NCI-H2171 (cell line): ENCODE measurements around the gene CELA2B.
"Not testable (repeated sequence)": the region's sequence is repeated elsewhere in the genome, so short reads cannot be mapped to it uniquely, and the experiment has no call there.

ENCODE experiments used
- DNase-seq: peaks from one replicate; lab custom pipeline; 2025; lab: John Stamatoyannopoulos, UW

Gene CELA2B

GRCh38 chr1:15475752-15476314, at the start of gene CELA2B:
CELA2B (plus strand) TSS chr1:15476104; CDS start chr1:15476126, 22 bp downstream.
- no peak for DNase-seq

GRCh38 chr1:15426492-15427279, 49.2 kb upstream of the CELA2B start:
- no peak for DNase-seq

DNA sequence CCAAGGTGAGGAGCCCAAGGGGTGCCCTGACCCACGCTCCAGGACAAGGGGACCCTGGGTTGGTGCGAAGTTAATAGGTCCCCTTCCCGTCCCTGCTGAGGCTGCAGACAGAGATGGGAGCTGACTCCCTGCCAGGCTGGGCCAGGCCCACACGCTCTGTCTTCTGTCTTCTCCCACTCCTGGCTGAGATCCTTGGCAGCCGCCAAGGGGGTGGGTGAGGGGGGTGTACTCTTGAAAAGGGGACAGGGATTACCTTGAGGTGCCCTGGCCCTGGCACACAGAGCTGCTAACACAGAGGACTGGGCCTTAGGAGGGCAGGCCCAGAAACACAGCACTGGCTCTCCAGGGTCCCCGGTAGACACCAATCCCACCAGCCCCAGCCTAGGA, 48.6 kb upstream of the CELA2B start:
- DNase-seq: no peak

DNA sequence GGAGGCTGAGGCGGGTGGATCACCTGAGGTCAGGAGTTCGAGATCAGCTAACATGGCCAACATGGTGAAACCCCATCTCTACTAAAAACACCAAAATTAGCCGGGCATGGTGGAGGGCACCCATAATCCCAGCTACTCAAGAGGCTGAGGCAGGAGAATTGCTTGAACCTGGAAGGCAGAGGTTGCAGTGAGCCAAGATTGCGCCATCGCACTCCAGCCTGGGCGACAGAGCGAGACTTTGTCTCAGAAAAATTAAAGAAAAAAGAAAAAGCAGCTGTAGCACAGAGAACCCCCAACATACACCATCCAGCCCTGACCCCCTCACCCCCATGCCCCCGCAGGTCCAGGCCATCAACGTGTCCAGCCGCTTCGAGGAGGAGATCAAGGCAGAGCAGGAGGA, 47.7 kb upstream of the CELA2B start:
- DNase-seq: not testable (repeated sequence)

DNA sequence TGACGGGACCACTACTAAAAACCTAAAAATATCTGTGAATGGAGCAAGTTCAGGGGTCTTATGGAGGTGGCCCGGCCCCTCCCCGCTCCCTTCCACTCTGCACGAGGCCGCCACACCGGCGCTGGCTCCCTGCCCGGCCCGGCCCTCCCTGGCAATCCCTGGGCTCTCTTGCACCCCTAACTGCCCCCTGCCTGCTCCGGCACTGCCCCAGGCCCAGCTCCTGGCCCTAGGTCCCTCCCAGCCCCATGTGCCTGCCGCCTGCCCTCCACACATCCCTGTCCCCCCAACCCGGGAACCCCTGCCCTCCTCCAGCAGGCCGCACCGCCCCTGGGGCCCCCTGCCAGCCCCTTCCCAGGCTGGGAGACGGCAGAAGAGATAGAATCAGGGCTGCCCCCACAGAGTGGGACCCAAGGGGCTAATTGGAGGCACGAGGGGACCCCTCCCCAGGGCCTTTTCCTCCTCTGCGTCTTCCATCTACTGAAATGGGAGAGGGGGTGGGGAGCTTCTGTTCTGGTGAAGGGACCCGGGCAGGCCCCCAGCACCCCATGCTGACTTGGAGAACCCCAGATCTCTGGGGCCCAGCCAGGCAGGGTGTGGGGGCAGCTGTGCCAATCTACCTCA, 47.0 kb upstream of the CELA2B start:
- DNase-seq: no peak

- no peak for DNase-seq
These were observed 46.2 kb upstream of the CELA2B start for GRCh38 chr1:15429701-15430149.

GRCh38 chr1:15430787-15431570, 44.9 kb upstream of the CELA2B start:
- DNase-seq: no peak

DNA sequence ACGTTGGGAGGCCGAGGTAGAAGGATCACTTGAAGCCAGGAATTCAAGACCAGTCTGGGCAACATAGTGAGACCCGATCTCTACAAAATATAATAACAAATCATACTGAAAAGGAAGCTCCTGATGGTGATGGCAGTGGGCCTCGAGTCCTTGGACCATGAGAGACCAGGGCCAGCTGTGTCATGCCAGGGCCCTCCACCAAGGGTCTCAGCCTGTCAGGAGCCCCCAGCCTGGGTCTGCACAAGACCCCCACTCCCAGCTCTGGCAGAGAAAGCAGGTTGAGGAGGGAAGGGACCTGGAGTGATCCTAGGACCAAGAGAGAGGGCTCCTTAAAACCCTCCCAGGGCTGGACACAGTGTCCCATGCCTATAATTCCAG, 44.3 kb upstream of the CELA2B start:
- DNase-seq: no peak

DNA sequence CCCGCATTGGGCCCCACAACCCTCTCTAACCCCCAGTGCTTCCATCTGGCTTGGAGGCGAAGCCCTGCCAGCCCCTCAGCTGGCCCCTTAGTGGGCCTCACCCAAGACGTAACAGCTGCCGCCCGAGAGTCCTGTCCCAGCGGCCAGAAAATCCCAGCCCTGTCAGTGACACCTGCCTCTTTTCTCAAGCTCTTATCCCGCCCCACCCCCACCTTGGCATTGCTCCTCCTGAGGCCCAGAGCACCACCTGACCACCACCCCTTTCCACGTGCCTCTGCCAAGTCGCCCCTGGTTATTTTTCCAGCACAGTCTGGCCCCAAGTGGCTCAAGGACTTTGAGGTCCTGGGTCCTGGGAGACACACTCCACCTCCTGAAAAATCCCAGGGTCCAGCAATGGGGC, 43.6 kb upstream of the CELA2B start:
- no peak for DNase-seq

DNA sequence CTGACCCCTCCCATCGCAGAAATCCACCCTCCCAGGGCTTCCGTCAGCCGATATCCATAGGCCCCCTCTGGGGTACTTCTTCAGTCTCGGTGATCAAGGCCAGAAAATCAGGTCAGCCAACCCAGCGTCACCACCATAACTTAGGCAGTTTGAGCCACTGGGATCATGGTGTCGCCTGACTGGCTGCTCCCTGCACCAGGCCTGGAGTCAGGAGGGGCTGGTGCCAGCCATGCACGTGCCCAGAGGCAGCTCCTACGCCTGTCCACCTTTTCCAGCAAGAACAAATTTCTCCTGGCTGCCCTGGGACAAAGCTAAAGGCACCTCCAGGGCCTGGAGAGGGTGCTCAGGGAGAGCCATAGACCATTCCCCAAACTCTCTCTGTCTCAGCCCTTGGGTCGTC, 42.4 kb upstream of the CELA2B start:
- DNase-seq: no peak

DNA sequence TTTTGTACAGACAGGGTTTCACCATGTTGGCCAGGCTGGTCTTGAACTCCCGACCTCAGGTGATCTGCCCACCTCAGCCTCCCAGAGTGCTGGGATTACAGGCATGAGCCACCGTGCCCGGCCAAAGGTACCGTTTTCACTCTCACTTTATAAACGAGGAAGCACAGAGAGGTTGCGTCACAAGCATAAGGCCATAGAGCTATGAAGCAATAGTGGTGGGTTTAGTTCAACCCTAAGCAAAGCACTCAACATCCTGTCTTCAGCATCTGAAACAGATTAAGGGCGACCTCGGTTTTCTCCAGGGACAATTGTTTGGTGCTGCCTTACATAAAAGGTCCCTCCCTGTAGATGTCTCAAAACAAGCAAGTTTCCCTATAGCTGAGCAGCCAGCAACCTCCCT, 41.2 kb upstream of the CELA2B start:
- DNase-seq: not testable (repeated sequence)

GRCh38 chr1:15435239-15436077, 40.4 kb upstream of the CELA2B start:
- no peak for DNase-seq

- no peak for DNase-seq
These were observed 38.9 kb upstream of the CELA2B start for GRCh38 chr1:15436881-15437442.

GRCh38 chr1:15439325-15439724, 36.6 kb upstream of the CELA2B start:
- DNase-seq: no peak

DNA sequence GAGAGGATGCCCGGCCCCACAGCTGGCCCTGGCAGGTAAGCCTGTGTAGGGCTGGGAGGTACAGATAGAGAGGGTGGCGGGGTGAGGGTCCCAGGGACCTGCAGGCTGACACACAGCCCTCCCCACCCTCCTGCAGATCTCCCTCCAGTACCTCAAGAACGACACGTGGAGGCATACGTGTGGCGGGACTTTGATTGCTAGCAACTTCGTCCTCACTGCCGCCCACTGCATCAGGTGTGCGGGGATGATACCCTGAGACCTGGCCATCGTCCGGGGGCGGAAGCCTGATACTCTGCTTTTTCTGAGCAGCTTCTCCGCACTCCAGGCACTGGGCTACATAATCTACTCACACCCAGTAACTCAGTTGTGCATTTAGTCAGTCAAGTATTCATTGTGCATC, 35.5 kb upstream of the CELA2B start:
- DNase-seq: no peak

GRCh38 chr1:15441247-15441646, 34.7 kb upstream of the CELA2B start:
- no peak for DNase-seq

DNA sequence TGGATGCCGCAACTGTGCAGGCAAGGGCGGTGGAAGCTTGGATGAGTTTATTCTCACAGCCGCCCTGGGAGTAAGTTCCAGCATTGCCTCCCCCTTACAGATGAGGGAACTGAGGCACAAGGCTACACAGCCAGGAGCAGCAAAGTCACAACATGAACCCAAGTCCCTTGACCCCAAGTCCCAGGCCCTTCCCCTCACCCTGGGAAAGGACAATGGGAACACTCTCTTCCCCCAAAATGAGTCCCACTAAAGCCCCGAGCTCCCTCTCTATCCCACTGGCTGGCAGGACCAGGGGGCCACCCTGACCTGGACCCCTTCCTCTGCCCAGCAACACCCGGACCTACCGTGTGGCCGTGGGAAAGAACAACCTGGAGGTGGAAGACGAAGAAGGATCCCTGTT, 33.8 kb upstream of the CELA2B start:
- no peak for DNase-seq

GRCh38 chr1:15442759-15443158, 33.1 kb upstream of the CELA2B start:
- no peak for DNase-seq

DNA sequence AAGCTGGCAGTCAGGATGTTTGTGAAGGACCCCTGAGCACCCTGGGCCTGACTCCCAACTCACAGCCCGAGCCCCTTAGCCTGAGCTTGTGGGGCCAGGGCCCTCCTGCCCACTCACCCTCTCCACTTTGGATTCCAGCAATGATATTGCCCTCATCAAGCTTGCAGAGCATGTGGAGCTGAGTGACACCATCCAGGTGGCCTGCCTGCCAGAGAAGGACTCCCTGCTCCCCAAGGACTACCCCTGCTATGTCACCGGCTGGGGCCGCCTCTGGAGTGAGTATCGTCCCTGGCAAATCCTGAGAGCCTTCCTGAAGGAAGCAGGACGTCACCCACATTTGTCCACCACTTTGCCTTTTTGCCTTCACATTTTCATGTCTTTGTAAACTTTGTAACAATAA, 32.6 kb upstream of the CELA2B start:
- DNase-seq: no peak

- DNase-seq: no peak
These were observed 31.2 kb upstream of the CELA2B start for GRCh38 chr1:15444468-15445389.
